Activated CD8-positive, alpha-beta memory T cell treated with anti-CD3 and anti-CD28 coated beads, Interleukin-2, amount 50 U/mL, for 24 hours (primary cell): ENCODE measurements around the gene INSC.

Source experiments
- DNase-seq: peaks from one replicate; pipeline ENCODE4 v3.0.0-alpha.2; 2020; ENCODE audit errors: extremely low read depth

The INSC gene

GRCh38 chr11:15108592-15109130 is 6.1 kb upstream of the INSC start:
- no peak for DNase-seq

DNA sequence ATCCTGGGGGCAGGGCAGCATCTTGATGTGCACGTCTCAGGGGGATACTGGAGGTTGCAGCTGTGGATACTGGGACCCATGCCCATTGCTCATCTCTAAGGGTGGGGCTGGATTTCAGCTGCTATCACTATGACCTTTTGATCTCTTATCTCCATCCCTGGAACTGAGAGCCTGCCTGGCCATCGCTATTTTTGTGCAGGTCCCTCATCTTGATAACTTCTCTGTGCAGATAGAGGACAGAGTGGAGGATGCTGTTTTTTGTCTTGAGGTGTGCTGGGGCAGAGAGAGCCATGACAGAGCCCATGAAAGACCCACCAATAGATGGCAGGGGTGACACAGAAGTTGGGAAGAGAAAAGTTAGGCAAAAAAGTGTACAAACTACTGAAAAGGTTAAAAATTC is 5.1 kb upstream of the INSC start:
- no peak for DNase-seq

DNA sequence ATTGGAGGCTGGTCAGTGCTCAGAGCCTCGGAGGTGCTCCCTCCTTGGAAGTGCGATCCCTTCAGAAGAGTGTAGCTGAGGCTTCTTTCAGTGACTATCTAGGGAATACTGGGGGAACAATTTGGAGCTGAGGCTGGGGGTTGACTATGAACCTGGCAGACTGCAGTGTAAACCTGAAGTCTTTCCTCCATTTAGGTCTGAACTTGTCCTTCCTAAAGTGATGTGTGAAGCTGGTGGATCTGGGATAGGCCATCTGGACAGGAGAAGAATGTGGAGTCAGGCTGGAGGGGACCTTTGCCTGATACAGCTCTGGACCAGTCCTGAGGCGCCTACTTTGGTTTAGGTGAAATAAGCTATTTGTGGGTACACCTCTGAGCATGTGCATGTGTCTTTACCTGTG is 3.5 kb upstream of the INSC start:
- no peak for DNase-seq

GRCh38 chr11:15112131-15112541 is 2.6 kb upstream of the INSC start:
- DNase-seq = no peak

DNA sequence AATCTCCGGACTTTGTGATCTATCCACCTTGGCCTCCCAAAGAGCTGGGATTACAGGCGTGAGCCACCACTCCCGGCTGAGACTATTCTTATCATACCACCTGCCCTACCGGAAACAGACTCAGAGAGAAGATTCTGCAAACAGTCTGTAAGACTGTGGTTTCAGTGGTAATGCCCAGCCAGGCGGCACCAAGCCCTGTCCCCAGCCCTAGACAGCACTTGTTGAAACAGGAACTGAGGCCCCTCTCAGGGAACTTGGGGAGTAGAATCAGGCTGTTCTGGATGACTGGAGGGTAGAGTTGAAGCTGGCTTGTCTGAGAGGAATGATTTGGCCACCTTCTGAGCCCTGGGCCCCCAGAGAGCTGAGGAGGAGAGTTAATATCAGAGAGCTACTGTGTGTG is 1.3 kb upstream of the INSC start:
- DNase-seq = no peak

GRCh38 chr11:15115686-15116085 is 963 bp downstream of the INSC start:
- no peak for DNase-seq

DNA sequence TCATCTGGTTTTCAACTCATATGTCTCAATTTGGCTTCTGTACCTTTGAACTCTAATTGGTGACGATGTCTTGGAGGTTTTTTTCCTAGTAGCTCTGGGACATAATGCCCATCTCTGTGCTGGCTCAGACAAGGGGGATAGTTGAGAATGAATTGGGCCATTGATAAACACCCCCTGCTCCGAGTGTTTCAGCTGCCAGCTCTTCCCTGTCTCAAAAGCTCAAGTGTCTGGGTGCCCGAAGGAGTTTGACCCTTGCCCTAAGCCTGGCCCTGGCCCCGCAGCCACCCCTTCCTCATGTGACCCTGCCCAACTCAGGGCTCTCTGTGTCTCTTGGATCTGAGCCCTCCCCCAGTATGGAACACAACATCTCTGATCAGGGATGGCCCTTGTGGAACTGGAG is 3.0 kb downstream of the INSC start:
- no peak for DNase-seq

DNA sequence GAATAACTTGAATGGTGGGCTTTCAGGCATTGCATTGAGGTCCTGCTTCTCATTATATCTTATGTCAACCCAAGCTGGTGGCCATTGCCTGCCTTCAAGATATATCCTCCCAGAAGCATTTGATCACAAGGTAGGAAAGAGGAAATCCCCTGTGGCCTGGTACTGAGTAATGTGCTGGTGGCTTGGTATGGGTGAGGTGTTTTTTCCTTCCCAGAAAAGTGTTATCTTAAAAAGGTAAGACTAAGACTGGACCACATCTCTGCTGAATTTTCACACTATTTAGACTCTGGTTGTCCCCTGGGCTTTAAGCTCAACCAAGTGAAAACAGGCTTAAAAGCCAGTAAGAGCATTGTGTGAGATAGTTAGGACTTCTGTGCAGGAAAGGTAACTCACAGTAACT is 3.7 kb downstream of the INSC start:
- no peak for DNase-seq

DNA sequence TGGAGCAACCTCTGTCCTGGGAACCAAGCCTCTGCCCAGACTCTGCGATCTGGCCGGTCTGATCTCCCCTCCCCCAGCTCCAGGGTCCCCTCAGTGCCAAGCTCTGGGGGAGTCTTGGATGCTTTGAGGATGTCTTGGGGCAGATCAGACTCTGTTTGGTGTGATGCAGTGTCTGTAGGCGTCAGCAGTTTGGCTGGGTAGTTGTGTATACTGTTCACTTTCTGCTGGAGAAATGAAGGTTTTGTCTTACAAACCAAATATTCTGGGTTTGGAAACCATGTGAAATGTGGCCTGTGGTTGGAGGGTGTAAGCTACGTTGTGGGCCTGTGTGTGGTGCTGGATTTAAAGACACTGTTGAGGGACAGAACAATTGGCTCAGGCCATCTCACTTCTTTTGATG is 4.6 kb downstream of the INSC start:
- DNase-seq = no peak

GRCh38 chr11:15119826-15120225 is 5.1 kb downstream of the INSC start:
- no peak for DNase-seq

DNA sequence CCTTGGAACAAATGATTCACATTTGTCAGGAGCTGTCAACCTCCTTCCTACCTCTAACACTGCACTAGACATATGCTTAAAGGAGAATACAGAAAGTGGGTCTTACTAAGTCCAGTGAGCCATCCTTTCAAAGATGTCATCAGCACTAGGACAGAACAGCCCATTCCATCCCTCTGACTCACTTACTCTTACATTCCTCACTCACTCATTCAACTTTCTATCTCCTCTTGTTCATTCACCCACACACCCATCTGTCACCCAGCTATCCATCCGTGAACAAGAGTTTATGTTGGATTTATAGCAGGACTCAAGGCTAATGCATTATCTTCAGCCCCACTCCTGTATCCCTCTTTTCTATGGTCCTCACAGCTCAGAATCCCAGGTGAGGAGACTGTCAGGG is 9.1 kb downstream of the INSC start:
- DNase-seq = no peak

GRCh38 chr11:15124528-15124927 is 9.8 kb downstream of the INSC start:
- DNase-seq = no peak

GRCh38 chr11:15127341-15127740 is 12.6 kb downstream of the INSC start:
- no peak for DNase-seq

- DNase-seq = no peak
These were observed 13.9 kb downstream of the INSC start for GRCh38 chr11:15128621-15129020.

DNA sequence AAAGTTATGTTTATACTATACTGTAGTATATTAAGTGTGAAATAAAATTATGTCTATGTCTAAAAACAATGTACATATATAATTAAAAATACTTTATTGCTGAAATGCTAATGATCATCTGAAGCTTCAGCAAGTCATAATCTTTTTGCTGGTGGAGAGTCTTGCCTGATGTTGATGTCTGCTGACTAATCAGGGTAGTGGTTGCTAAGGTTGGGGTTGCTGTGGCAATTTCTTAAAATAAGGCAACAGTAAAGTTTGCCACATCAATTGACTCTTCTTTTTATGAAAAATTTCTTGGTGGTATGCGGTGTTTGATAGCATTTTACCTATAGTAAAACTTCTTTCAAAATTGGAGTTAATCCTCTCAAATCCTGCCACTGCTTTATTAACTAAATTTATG is 21.4 kb downstream of the INSC start:
- no peak for DNase-seq

DNA sequence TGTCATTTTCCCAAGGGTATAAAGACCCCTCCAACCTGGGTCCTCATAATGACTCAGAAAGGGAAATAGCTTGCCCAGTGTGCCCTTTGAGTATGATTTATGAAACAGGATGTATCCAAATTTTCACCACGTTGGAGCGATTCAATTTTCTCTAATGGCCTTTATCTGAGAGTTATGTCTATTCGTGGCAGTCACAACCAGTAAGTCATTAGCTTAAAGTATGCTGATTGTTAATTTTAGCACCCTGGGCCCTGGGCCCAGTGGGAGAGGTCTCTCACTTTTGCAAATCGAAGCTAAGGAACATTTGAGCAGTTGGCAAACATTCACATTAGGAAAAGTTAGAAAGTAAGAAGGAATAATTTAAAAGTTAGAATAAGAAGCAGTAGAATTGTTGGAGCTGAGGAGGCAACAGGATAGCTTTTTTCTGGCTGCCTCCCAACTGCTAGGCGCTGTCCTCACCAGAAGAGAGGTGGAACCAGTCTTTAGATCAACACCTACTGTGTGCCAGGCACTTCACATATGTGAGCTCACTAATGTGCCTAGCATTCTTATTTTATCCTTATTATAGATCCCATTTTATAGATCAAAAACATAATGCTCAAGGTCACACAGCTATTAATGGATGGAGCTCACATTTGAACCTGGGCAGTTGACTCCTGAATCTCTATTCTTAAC is 24.5 kb downstream of the INSC start:
- no peak for DNase-seq

- no peak for DNase-seq
These were observed 25.4 kb downstream of the INSC start for GRCh38 chr11:15139958-15140659.

GRCh38 chr11:15141381-15141780 is 26.7 kb downstream of the INSC start:
- no peak for DNase-seq

- DNase-seq = no peak
These were observed 28.1 kb downstream of the INSC start for GRCh38 chr11:15142838-15143237.

DNA sequence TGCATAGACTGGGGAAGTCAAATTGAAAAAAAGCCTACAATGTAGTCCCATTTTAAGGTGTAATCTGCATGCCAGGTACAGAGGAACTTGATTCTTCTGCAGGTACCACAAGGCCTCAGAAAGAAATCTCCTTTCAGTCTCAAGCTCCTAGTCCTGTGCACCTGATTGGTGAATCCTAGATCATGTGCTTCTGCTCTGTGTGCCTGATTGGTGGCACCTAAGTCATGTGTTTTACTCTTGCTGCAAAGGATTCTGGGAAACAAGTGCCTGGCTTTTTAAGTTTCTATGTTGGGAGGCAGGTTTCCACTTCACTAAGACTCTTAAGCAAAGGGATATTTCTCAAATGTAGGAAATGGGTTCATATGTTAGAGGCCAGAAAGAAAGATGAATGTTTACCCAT is 29.1 kb downstream of the INSC start:
- DNase-seq = no peak

DNA sequence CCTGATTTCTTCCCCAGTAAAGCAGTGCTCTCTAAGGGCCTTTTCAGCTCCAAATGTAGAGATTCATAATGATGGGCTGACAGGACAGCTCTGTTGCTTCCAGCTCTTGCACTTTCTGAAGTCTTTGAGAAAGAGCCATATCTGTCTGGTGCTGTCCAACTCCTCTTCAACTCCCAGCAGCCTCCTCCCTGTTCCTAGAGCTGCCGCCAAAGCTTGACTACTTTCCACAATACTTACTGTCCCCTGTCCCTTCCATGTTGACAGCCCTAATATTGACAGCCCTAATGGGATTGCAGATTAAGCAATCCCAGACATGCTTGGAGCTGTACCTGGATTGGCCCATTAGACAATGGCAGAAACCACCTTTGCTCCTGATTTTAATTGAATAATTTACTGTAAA is 29.6 kb downstream of the INSC start:
- no peak for DNase-seq

- DNase-seq = no peak
These were observed 30.4 kb downstream of the INSC start for GRCh38 chr11:15145151-15145550.

- DNase-seq = no peak
These were observed 30.9 kb downstream of the INSC start for GRCh38 chr11:15145615-15146014.
